ENCODE measurements around the gene TACC3.

Gene TACC3

GRCh38 chr4:1792158-1792831, 71.0 kb downstream of the TACC3 start:
- ChIA-PET POLR2A (interaction anchor here (0.6 to 1.2 kb wide), 3 partner anchors 12 to 41 kb away, joined by 3 read pairs; no protein-coding TSS in a partner anchor), CTCF (interaction anchor here (0.7 to 3.6 kb wide), 5 partner anchors 8 to 47 kb away, joined by 3 to 16 read pairs (median 7); no protein-coding TSS in a partner anchor)
- peak overlapping the region in 2 of 7 experiments; percentile 38 to 43 for H3K4me3 ChIP-seq (ENCODE audit: control insufficient read depth in 1 of 7, extremely low read depth in 1 of 7, insufficient read depth in 4 of 7, low read depth in 2 of 7, low read length in 6 of 7)
- H3K27ac ChIP-seq (ENCODE audit: insufficient read depth in 1 of 2, low read depth in 1 of 2, low read length in 2 of 2, poor library complexity in 1 of 2, severe bottlenecking in 2 of 2), result no peak overlapping the region
- no peaks in the 10 kb centered on the region for H3K9me3 ChIP-seq (ENCODE audit: control extremely low read depth in 1 of 5, control insufficient read depth in 4 of 5, insufficient read depth in 2 of 5, low read depth in 1 of 5, low read length in 4 of 5)
- no peaks in the 10 kb centered on the region for H3K36me3 ChIP-seq (ENCODE audit: control insufficient read depth in 4 of 4, insufficient read depth in 4 of 4, low read length in 3 of 4)
- peaks cover 0 to 47% (median 14%) of the 10 kb centered on the region in 5 experiments for H3K27me3 ChIP-seq (replicated peaks in 2 of 5; ENCODE audit: control insufficient read depth in 4 of 5, insufficient read depth in 5 of 5, low read length in 4 of 5)
- peaks cover 0 to 24% (median 20%) of the 10 kb centered on the region in 4 experiments for H3K4me1 ChIP-seq (ENCODE audit: control extremely low read depth in 1 of 4, control insufficient read depth in 4 of 4, insufficient read depth in 4 of 4, low read length in 3 of 4)
- DNase-seq, result no peak
- 70% methylated on average over 28 of the region's 29 CpGs for WGBS (ENCODE audit: insufficient coverage)

GRCh38 chr4:1792832-1793495, 71.6 kb downstream of the TACC3 start, which contains the start of gene FGFR3:
Gene FGFR3, plus strand, starts transcription at chr4:1793293. Its CDS starts 642 bp downstream, at chr4:1793935.
- Histone ChIP-seq H3K36me3 (ENCODE audit: control insufficient read depth in 4 of 4, insufficient read depth in 4 of 4, low read length in 3 of 4) (no peaks in the 10 kb centered on the region), H3K27me3 (replicated peaks in 2 of 5; ENCODE audit: control insufficient read depth in 4 of 5, insufficient read depth in 5 of 5, low read length in 4 of 5) (peaks cover 0 to 48% (median 14%) of the 10 kb centered on the region in 5 experiments), H3K4me1 (ENCODE audit: control extremely low read depth in 1 of 4, control insufficient read depth in 4 of 4, insufficient read depth in 4 of 4, low read length in 3 of 4) (peaks cover 0 to 24% (median 20%) of the 10 kb centered on the region in 4 experiments), H3K4me3 (ENCODE audit: control insufficient read depth in 1 of 7, extremely low read depth in 1 of 7, insufficient read depth in 4 of 7, low read depth in 2 of 7, low read length in 6 of 7) (peak within 1 kb of the TSS; percentile 12 to 71 (median 54)), H3K9me3 (ENCODE audit: control extremely low read depth in 1 of 5, control insufficient read depth in 4 of 5, insufficient read depth in 2 of 5, low read depth in 1 of 5, low read length in 4 of 5) (no peaks in the 10 kb centered on the region), H3K27ac (ENCODE audit: insufficient read depth in 1 of 2, low read depth in 1 of 2, low read length in 2 of 2, poor library complexity in 1 of 2, severe bottlenecking in 2 of 2) (no peak within 1 kb of the TSS)
- 1% methylated on average over 51 of the region's 95 CpGs for WGBS (ENCODE audit: insufficient coverage)
- DNase-seq, result peak in 2 of 3 donors; percentile 54 to 61
- ChIA-PET CTCF (interaction anchor here (0.7 to 4.4 kb wide), 6 partner anchors 9 to 48 kb away, joined by 3 to 28 read pairs (median 7); no protein-coding TSS in a partner anchor), POLR2A (interaction anchor here (0.6 to 1.2 kb wide), 3 partner anchors 12 to 41 kb away, joined by 3 read pairs; no protein-coding TSS in a partner anchor)

- H3K4me3 ChIP-seq (ENCODE audit: control insufficient read depth in 1 of 7, extremely low read depth in 1 of 7, insufficient read depth in 4 of 7, low read depth in 2 of 7, low read length in 6 of 7), result peak overlapping the region in 6 of 7 experiments; percentile 29 to 71 (median 57)
- CTCF ChIA-PET, result interaction anchor here (1.7 to 4.4 kb wide), 4 partner anchors 13 to 46 kb away, joined by 7 to 28 read pairs (median 12); no protein-coding TSS in a partner anchor
- peaks cover 0 to 24% (median 20%) of the 10 kb centered on the region in 4 experiments for H3K4me1 ChIP-seq (ENCODE audit: control extremely low read depth in 1 of 4, control insufficient read depth in 4 of 4, insufficient read depth in 4 of 4, low read length in 3 of 4)
- WGBS (ENCODE audit: insufficient coverage), result under 1% methylated on average over 18 of the region's 44 CpGs
- no peak overlapping the region for H3K27ac ChIP-seq (ENCODE audit: insufficient read depth in 1 of 2, low read depth in 1 of 2, low read length in 2 of 2, poor library complexity in 1 of 2, severe bottlenecking in 2 of 2)
- H3K36me3 ChIP-seq (ENCODE audit: control insufficient read depth in 4 of 4, insufficient read depth in 4 of 4, low read length in 3 of 4), result no peaks in the 10 kb centered on the region
- peaks cover 0 to 48% (median 14%) of the 10 kb centered on the region in 5 experiments for H3K27me3 ChIP-seq (replicated peaks in 2 of 5; ENCODE audit: control insufficient read depth in 4 of 5, insufficient read depth in 5 of 5, low read length in 4 of 5)
- DNase-seq, result peak in 2 of 3 donors; percentile 46 to 51
- POLR2A ChIA-PET, result interaction anchor here (0.5 to 1.0 kb wide), 2 partner anchors 22 to 42 kb away, joined by 3 read pairs; no protein-coding TSS in a partner anchor
- H3K9me3 ChIP-seq (ENCODE audit: control extremely low read depth in 1 of 5, control insufficient read depth in 4 of 5, insufficient read depth in 2 of 5, low read depth in 1 of 5, low read length in 4 of 5), result no peaks in the 10 kb centered on the region
These were observed 72.1 kb downstream of the TACC3 start for GRCh38 chr4:1793496-1793840.

- CTCF ChIA-PET, result interaction anchor here (0.7 to 4.4 kb wide), 8 partner anchors 10 to 47 kb away, joined by 3 to 28 read pairs (median 6); no protein-coding TSS in a partner anchor
- H3K4me3 ChIP-seq (ENCODE audit: control insufficient read depth in 1 of 7, extremely low read depth in 1 of 7, insufficient read depth in 4 of 7, low read depth in 2 of 7, low read length in 6 of 7), result peak overlapping the region; percentile 12 to 71 (median 48)
- 1% methylated on average over 94 of the region's 101 CpGs for WGBS (ENCODE audit: insufficient coverage)
These were observed 72.9 kb downstream of the TACC3 start for GRCh38 chr4:1793940-1794808.

More at GRCh38 chr4:1793940-1794808, 72.9 kb downstream of the TACC3 start:
- peaks cover 0 to 48% (median 14%) of the 10 kb centered on the region in 5 experiments for H3K27me3 ChIP-seq (replicated peaks in 2 of 5; ENCODE audit: control insufficient read depth in 4 of 5, insufficient read depth in 5 of 5, low read length in 4 of 5)
- peaks cover 0 to 24% (median 20%) of the 10 kb centered on the region in 4 experiments for H3K4me1 ChIP-seq (ENCODE audit: control extremely low read depth in 1 of 4, control insufficient read depth in 4 of 4, insufficient read depth in 4 of 4, low read length in 3 of 4)
- DNase-seq, result peak in 2 of 3 donors; percentile 30 to 37
- H3K36me3 ChIP-seq (ENCODE audit: control insufficient read depth in 4 of 4, insufficient read depth in 4 of 4, low read length in 3 of 4), result no peaks in the 10 kb centered on the region
- H3K27ac ChIP-seq (ENCODE audit: insufficient read depth in 1 of 2, low read depth in 1 of 2, low read length in 2 of 2, poor library complexity in 1 of 2, severe bottlenecking in 2 of 2), result no peak overlapping the region
- POLR2A ChIA-PET, result interaction anchor here (0.5 to 0.8 kb wide), 2 partner anchors 12 to 22 kb away, joined by 3 to 5 read pairs; no protein-coding TSS in a partner anchor
- H3K9me3 ChIP-seq (ENCODE audit: control extremely low read depth in 1 of 5, control insufficient read depth in 4 of 5, insufficient read depth in 2 of 5, low read depth in 1 of 5, low read length in 4 of 5), result no peaks in the 10 kb centered on the region
